Measurements from ENCODE around the gene ZNF473. TPM values are rescaled to one million over a fixed set of nuclear protein-coding genes. Genes with fewer than 3 reads are reported as not detected.

Gene ZNF473
- total and polyA plus RNA-seq, 2 of the 13 experiments (the other 11 are each of a cell fraction or from before 2014, with no cell fraction given) = 5.8 to 11.9 TPM

GRCh38 chr19:50000841-50001557, 24.8 kb upstream of the ZNF473 start (continued):
- no peak for TF ChIP-seq AKNA (CRISPR knock-in tag; IDR thresholded peaks at IDR 0.05; ENCODE audit: borderline replicate concordance)
- TF ChIP-seq, protein P1, sequence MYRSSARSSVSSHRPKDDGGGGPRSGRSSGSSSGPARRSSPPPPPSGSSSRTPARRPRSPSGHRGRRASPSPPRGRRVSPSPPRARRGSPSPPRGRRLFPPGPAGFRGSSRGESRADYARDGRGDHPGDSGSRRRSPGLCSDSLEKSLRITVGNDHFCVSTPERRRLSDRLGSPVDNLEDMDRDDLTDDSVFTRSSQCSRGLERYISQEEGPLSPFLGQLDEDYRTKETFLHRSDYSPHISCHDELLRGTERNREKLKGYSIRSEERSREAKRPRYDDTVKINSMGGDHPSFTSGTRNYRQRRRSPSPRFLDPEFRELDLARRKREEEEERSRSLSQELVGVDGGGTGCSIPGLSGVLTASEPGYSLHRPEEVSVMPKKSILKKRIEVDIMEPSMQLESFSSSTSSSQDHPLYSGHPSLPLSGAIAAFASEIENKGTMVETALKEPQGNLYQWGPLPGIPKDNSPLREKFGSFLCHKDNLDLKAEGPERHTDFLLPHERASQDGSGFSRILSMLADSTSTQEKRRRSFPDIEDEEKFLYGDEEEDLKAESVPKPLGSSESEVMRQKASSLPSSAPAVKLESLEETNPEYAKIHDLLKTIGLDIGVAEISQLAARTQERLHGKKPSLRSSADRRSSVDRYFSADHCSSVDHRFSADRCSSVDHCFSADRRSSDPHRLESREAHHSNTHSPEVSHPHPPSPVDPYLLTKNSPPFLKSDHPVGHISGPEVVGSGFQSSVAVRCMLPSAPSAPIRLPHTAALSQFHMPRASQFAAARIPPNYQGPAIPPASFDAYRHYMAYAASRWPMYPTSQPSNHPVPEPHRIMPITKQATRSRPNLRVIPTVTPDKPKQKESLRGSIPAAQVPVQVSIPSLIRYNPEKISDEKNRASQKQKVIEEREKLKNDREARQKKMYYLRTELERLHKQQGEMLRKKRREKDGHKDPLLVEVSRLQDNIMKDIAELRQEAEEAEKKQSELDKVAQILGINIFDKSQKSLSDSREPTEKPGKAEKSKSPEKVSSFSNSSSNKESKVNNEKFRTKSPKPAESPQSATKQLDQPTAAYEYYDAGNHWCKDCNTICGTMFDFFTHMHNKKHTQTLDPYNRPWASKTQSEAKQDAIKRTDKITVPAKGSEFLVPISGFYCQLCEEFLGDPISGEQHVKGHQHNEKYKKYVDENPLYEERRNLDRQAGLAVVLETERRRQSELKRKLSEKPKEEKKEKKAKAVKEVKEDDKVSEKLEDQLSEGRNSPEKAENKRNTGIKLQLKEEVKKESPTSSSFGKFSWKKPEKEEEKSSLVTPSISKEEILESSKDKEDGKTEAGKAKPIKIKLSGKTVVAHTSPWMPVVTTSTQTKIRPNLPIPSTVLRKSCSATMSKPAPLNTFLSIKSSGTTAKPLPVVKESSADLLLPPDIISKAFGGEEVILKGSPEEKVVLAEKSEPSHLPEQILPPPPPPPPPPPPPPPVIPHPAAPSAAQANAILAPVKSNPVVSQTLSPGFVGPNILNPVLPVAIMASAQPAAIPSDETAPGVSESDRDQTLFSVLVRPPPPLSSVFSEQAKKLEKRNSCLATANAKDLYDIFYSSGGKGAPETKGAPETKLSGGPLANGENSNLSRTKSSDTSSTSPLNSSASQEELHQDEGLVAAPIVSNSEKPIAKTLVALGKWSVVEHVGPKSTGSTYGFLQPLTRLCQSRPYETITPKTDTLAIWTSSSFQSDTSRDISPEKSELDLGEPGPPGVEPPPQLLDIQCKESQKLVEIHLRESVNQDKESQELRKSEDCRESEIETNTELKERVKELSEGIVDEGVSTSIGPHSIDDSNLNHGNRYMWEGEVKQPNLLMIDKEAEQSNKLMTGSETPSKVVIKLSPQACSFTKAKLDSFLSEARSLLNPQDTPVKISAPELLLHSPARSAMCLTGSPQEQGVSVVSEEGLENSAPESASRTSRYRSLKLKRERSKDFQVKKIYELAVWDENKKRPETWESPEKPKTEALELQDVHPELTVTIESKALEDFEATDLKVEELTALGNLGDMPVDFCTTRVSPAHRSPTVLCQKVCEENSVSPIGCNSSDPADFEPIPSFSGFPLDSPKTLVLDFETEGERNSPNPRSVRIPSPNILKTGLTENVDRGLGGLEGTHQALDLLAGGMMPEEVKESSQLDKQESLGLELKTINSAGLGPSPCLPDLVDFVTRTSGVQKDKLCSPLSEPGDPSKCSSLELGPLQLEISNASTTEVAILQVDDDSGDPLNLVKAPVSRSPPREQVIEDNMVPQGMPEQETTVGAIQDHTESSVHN (CRISPR knock-in tag; IDR thresholded peaks at IDR 0.05) = no peak
- no peak for TF ChIP-seq SIN3A (IDR thresholded peaks at IDR 0.05; ENCODE audit: borderline replicate concordance, low read depth, low read length)
- no peak for TF ChIP-seq DPF2 (CRISPR knock-in tag; IDR thresholded peaks at IDR 0.05; ENCODE audit: borderline replicate concordance, low read depth)
- no peak for TF ChIP-seq SYNCRIP (IDR thresholded peaks at IDR 0.05; ENCODE audit: insufficient read depth, low read depth, low read length)
- TF ChIP-seq, protein P2, sequence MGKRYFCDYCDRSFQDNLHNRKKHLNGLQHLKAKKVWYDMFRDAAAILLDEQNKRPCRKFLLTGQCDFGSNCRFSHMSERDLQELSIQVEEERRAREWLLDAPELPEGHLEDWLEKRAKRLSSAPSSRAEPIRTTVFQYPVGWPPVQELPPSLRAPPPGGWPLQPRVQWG (CRISPR knock-in tag; IDR thresholded peaks at IDR 0.05; ENCODE audit: borderline replicate concordance, low read depth) = no peak
- TF ChIP-seq, protein P3, sequence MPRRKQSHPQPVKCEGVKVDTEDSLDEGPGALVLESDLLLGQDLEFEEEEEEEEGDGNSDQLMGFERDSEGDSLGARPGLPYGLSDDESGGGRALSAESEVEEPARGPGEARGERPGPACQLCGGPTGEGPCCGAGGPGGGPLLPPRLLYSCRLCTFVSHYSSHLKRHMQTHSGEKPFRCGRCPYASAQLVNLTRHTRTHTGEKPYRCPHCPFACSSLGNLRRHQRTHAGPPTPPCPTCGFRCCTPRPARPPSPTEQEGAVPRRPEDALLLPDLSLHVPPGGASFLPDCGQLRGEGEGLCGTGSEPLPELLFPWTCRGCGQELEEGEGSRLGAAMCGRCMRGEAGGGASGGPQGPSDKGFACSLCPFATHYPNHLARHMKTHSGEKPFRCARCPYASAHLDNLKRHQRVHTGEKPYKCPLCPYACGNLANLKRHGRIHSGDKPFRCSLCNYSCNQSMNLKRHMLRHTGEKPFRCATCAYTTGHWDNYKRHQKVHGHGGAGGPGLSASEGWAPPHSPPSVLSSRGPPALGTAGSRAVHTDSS (CRISPR knock-in tag; conservative IDR thresholded peaks at IDR 0.05) = no peak
- TF ChIP-seq SKI (IDR thresholded peaks at IDR 0.05; ENCODE audit: partially characterized antibody) = no peak
- TF ChIP-seq JUN (CRISPR knock-in tag; IDR thresholded peaks at IDR 0.05) = no peak
- no peak for TF ChIP-seq MEIS2 (CRISPR knock-in tag; IDR thresholded peaks at IDR 0.05)
- TF ChIP-seq ZNF652 (CRISPR knock-in tag; IDR thresholded peaks at IDR 0.05; ENCODE audit: borderline replicate concordance, low read depth) = no peak
- TF ChIP-seq ZNF367 (CRISPR knock-in tag; IDR thresholded peaks at IDR 0.05; ENCODE audit: borderline replicate concordance) = no peak
